ENCODE data around the gene ARHGEF2. TPM values are rescaled to one million over a fixed set of nuclear protein-coding genes. Genes with fewer than 3 reads are reported as not detected.

The ARHGEF2 gene
- total RNA-seq (108 TPM), polyA plus RNA-seq (10 to 100 TPM; 16.1 to 19.2 (median 16.3) TPM)

DNA sequence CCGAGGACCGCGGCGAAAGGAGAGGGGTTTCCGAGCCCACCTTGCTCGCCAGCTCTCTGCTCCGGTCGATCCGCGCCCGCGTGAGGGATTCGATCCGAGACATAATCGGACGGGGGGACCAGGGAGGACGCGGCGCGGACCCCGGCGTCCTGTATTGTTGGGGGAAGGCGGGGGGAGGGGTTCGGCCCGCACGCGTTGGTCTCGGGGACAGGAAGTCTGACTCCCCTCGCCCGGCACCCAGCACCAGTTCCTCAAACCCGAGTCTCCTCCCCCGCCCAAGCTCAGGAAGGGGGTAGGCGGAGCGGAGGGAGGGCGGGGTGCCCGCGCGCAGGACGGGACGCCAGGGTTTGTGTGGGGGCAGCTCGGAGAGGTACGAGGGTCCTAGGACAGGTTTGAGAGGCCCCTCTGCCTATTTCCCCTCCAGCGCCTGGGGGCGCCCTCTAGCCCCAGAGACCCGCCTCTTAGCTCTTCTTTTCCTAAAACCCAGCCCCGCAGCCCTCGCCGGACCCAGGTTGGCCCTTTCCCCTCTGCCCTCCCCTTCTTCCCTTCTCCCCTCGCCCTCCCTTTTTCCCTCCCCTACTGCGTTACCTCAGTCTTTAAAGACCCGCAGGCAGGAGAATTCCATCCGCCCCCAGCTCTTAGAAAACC lies at the start of gene ARHGEF2:
Gene ARHGEF2 (minus strand): TSS at position 223 of the 648 bp plus-strand sequence. CDS start 120 bp downstream, at position 103.
- Mint-ChIP-seq H3K27ac (peak within 1 kb of the TSS; percentile 95 to 98 (median 95)), H3K4me3 (peak within 1 kb of the TSS; percentile 92 to 100 (median 99)), H3K36me3 (peaks cover 15% of the 10 kb centered on the region), H3K27me3 (no peaks in the 10 kb centered on the region), H3K9me3 (peaks cover 0 to 1% (median 0%) of the 10 kb centered on the region in 7 donors), H3K4me1 (peaks cover 6 to 77% (median 51%) of the 10 kb centered on the region in 4 donors)
- Histone ChIP-seq H3K27ac (ENCODE audit: insufficient read depth, low read length, poor library complexity, severe bottlenecking) (peak within 1 kb of the TSS; percentile 86), H3K27me3 (ENCODE audit: control insufficient read depth, insufficient read depth, low read length) (no peaks in the 10 kb centered on the region), H3K36me3 (ENCODE audit: control insufficient read depth, insufficient read depth, low read length) (peaks cover 6% of the 10 kb centered on the region), H3K4me1 (ENCODE audit: control insufficient read depth, insufficient read depth, low read length, poor library complexity, severe bottlenecking) (peaks cover 82% of the 10 kb centered on the region), H3K9me3 (ENCODE audit: control insufficient read depth in 2 of 2, low read length in 2 of 2) (no peaks in the 10 kb centered on the region), H3K4me3 (ENCODE audit: low read depth, low read length) (peak within 1 kb of the TSS; percentile 92)
- DNase-seq (peak; percentile 70 to 90 (median 72)), ATAC-seq (ENCODE audit: low read depth in 2 of 2) (peak; percentile 62 to 67)

DNA sequence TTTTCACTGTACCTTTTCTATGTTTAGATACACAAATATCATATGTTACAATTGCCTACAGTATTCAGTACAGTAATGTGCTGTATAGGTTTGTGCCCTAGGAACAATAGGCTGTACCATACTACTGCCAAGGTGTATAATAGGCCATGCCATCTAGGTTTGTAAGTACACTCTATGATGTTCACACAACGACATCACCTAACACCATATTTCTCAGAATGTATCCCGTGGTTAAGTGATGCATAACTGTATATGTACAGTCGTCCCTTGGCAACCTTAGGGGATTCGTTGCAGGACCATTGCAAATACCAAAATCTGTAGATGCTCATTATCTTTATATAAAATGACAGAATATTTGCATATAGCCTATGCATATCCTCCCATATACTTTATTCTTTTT lies 48.2 kb upstream of the ARHGEF2 start:
- ATAC-seq (ENCODE audit: low read depth in 2 of 2) (no peak), DNase-seq (no peak)
- Mint-ChIP-seq H3K4me3 (no peak overlapping the region), H3K4me1 (peaks cover 0 to 10% (median 0%) of the 10 kb centered on the region in 4 donors), H3K27me3 (no peaks in the 10 kb centered on the region), H3K9me3 (no peaks in the 10 kb centered on the region), H3K36me3 (no peaks in the 10 kb centered on the region), H3K27ac (no peak overlapping the region)
- no peak overlapping the region for H3K27ac ChIP-seq (ENCODE audit: insufficient read depth, low read length, poor library complexity, severe bottlenecking)
- no peak overlapping the region for H3K4me3 ChIP-seq (ENCODE audit: low read depth, low read length)
- H3K9me3 ChIP-seq (ENCODE audit: control insufficient read depth in 2 of 2, low read length in 2 of 2), result no peaks in the 10 kb centered on the region
- no peaks in the 10 kb centered on the region for H3K4me1 ChIP-seq (ENCODE audit: control insufficient read depth, insufficient read depth, low read length, poor library complexity, severe bottlenecking)
- H3K36me3 ChIP-seq (ENCODE audit: control insufficient read depth, insufficient read depth, low read length), result no peaks in the 10 kb centered on the region
- H3K27me3 ChIP-seq (ENCODE audit: control insufficient read depth, insufficient read depth, low read length), result no peaks in the 10 kb centered on the region

DNA sequence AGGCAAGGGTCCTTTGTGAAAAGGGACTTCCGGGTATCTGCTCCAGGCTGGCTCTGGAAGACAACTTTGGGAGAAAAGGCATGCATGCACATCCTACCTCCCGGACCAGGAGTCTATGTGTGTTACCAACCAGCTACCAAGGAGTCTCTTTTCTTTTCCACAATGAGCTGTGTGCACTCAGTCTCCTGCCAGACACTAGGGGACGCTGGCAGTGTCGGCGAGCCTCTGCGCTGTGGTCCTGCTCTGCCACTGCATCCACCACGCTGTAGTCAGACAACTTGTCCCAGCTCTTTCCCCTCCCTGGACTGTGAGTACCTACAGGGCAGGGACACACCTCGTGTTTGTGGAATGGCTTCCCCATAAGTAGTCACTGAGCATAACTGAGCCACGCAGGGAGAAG lies 47.5 kb upstream of the ARHGEF2 start:
- Histone ChIP-seq H3K9me3 (ENCODE audit: control insufficient read depth in 2 of 2, low read length in 2 of 2) (no peaks in the 10 kb centered on the region), H3K4me1 (ENCODE audit: control insufficient read depth, insufficient read depth, low read length, poor library complexity, severe bottlenecking) (peaks cover 3% of the 10 kb centered on the region), H3K36me3 (ENCODE audit: control insufficient read depth, insufficient read depth, low read length) (no peaks in the 10 kb centered on the region), H3K4me3 (ENCODE audit: low read depth, low read length) (no peak overlapping the region), H3K27ac (ENCODE audit: insufficient read depth, low read length, poor library complexity, severe bottlenecking) (no peak overlapping the region), H3K27me3 (ENCODE audit: control insufficient read depth, insufficient read depth, low read length) (no peaks in the 10 kb centered on the region)
- H3K27ac Mint-ChIP-seq, result no peak overlapping the region
- ATAC-seq (ENCODE audit: low read depth in 2 of 2) (peak; percentile 54 to 72), DNase-seq (peak in 2 of 3 donors; percentile 12 to 44)
- H3K9me3 Mint-ChIP-seq, result no peaks in the 10 kb centered on the region
- H3K4me3 Mint-ChIP-seq, result no peak overlapping the region
- no peaks in the 10 kb centered on the region for H3K27me3 Mint-ChIP-seq
- no peaks in the 10 kb centered on the region for H3K36me3 Mint-ChIP-seq
- peaks cover 0 to 12% (median 3%) of the 10 kb centered on the region in 4 donors for H3K4me1 Mint-ChIP-seq

DNA sequence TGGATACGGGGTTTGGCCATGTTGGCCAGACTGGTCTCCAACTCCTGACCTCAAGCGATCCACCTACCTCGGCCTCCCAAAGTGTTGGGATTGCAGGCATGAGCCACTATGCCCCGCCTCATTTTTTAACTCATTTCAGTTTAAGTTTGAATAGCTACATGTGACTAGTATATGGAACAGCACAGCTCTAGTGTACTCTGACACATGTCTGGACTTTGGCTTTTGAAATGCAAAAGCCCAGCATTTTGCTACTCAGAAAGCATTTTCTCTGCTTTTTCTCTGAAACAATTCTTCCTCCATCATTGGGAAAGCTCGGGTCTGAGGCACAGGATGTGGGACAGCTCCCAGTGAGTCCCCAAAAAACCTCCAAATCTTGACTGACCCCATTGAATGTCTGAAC lies 46.5 kb upstream of the ARHGEF2 start:
- Histone ChIP-seq H3K27me3 (ENCODE audit: control insufficient read depth, insufficient read depth, low read length) (no peaks in the 10 kb centered on the region), H3K4me1 (ENCODE audit: control insufficient read depth, insufficient read depth, low read length, poor library complexity, severe bottlenecking) (peaks cover 10% of the 10 kb centered on the region), H3K4me3 (ENCODE audit: low read depth, low read length) (no peak overlapping the region), H3K36me3 (ENCODE audit: control insufficient read depth, insufficient read depth, low read length) (no peaks in the 10 kb centered on the region), H3K9me3 (ENCODE audit: control insufficient read depth in 2 of 2, low read length in 2 of 2) (no peaks in the 10 kb centered on the region), H3K27ac (ENCODE audit: insufficient read depth, low read length, poor library complexity, severe bottlenecking) (no peak overlapping the region)
- Mint-ChIP-seq H3K9me3 (no peaks in the 10 kb centered on the region), H3K27me3 (peaks cover 5% of the 10 kb centered on the region), H3K27ac (peak overlapping the region in 1 of 3 donors; percentile 15), H3K4me1 (peaks cover 4 to 21% (median 11%) of the 10 kb centered on the region in 4 donors), H3K36me3 (no peaks in the 10 kb centered on the region), H3K4me3 (no peak overlapping the region)
- DNase-seq, result no peak
- ATAC-seq (ENCODE audit: low read depth in 2 of 2), result no peak

DNA sequence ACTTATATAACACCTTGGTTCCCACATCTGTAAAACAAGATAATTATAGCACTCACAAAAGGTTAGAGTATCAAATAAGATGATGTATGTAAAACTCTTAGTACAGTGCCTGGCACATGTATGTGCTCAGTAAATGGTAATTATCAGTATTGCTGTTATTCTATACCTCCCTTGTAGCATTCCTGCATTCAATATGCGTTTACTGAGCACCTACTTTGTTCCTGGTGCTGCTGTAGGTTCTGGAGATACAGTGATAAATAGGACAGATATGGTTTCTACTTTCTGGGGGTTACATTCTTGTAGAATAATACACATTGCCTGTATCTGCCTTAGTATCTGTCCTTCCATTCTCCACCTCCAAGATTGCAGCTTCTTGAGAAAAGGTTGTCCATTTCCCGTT lies 43.6 kb upstream of the ARHGEF2 start:
- Mint-ChIP-seq H3K36me3 (peaks cover 9% of the 10 kb centered on the region), H3K4me1 (peaks cover 12 to 38% (median 20%) of the 10 kb centered on the region in 4 donors), H3K27me3 (peaks cover 5% of the 10 kb centered on the region), H3K27ac (peak overlapping the region in 1 of 3 donors; percentile 78), H3K4me3 (peak overlapping the region; percentile 59 to 78 (median 66)), H3K9me3 (no peaks in the 10 kb centered on the region)
- Histone ChIP-seq H3K36me3 (ENCODE audit: control insufficient read depth, insufficient read depth, low read length) (peaks cover 6% of the 10 kb centered on the region), H3K9me3 (ENCODE audit: control insufficient read depth in 2 of 2, low read length in 2 of 2) (no peaks in the 10 kb centered on the region), H3K27me3 (ENCODE audit: control insufficient read depth, insufficient read depth, low read length) (no peaks in the 10 kb centered on the region), H3K4me3 (ENCODE audit: low read depth, low read length) (no peak overlapping the region), H3K4me1 (ENCODE audit: control insufficient read depth, insufficient read depth, low read length, poor library complexity, severe bottlenecking) (peaks cover 14% of the 10 kb centered on the region), H3K27ac (ENCODE audit: insufficient read depth, low read length, poor library complexity, severe bottlenecking) (no peak overlapping the region)
- ATAC-seq (ENCODE audit: low read depth in 2 of 2) (no peak), DNase-seq (no peak)

DNA sequence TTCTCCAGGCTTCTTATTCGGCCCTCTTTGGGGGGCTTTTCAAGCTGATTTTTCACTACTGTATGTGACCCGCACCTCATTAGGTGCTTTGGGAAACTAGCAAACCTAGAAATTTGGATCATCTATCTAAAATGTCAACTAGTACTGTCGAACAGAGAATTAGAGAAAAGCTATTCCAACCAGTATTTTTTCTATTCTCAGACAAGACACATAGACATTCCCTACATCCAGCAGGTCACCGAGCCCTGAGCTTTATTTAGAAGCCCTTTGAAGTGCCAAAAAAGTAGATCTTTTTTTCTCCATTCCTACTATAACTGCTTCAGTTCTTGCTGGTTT lies 42.7 kb upstream of the ARHGEF2 start:
- Mint-ChIP-seq H3K27me3 (peaks cover 5% of the 10 kb centered on the region), H3K4me3 (peak overlapping the region; percentile 96 to 100 (median 99)), H3K9me3 (no peaks in the 10 kb centered on the region), H3K36me3 (peaks cover 16% of the 10 kb centered on the region), H3K4me1 (peaks cover 14 to 40% (median 22%) of the 10 kb centered on the region in 4 donors), H3K27ac (peak overlapping the region; percentile 96 to 99 (median 98))
- peak overlapping the region; percentile 81 for H3K4me3 ChIP-seq (ENCODE audit: low read depth, low read length)
- DNase-seq, result no peak
- H3K27ac ChIP-seq (ENCODE audit: insufficient read depth, low read length, poor library complexity, severe bottlenecking), result peak overlapping the region; percentile 76
- no peak for ATAC-seq (ENCODE audit: low read depth in 2 of 2)
- peaks cover 11% of the 10 kb centered on the region for H3K36me3 ChIP-seq (ENCODE audit: control insufficient read depth, insufficient read depth, low read length)
- no peaks in the 10 kb centered on the region for H3K9me3 ChIP-seq (ENCODE audit: control insufficient read depth in 2 of 2, low read length in 2 of 2)
- no peaks in the 10 kb centered on the region for H3K27me3 ChIP-seq (ENCODE audit: control insufficient read depth, insufficient read depth, low read length)
- H3K4me1 ChIP-seq (ENCODE audit: control insufficient read depth, insufficient read depth, low read length, poor library complexity, severe bottlenecking), result peaks cover 14% of the 10 kb centered on the region

DNA sequence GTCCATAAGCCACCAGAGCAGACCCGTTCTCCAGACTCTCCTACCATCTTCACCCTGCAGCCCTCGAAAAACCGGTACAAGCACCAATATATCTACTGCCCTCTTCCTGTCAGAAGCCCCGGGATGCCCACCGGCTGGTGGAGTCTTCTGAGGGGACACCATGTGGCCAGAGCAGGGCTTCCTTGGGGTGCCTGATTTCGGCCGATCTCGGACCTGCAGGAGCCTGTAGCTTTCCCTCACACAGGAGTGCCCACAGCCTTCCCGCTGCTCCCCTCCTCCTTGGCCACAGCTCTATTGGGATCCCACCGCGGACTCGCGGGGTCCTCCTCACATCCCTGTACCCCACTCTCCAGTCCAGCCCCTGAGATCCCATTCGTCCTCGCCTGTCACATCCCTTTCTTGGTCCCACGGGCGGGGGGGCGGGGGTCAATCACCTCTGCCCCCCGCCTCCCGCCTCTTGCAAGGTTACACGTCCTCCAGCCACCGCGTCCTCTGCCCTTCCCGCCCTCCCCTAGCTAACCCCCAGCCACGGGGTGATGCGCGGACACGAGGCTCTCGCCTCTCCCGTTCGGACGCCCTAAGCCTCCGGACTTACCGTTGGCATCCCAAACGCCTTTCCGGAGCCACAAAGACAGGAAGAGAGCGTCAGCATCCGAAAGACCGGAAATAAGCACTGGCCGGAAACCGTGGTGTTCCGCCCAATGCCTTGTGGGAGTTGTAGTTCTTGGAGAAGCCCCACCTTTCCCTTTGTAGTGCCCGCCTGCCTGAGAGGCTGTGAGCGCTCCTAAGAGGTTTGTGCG lies 42.1 kb upstream of the ARHGEF2 start, which contains the start of gene SSR2:
Gene SSR2 (minus strand): TSS at position 659 of the 800 bp plus-strand sequence. CDS start 784 bp downstream, outside the sequence.
- peak within 1 kb of the TSS; percentile 96 to 99 (median 98) for H3K27ac Mint-ChIP-seq
- peaks cover 5% of the 10 kb centered on the region for H3K27me3 Mint-ChIP-seq
- Histone ChIP-seq H3K36me3 (ENCODE audit: control insufficient read depth, insufficient read depth, low read length) (peaks cover 11% of the 10 kb centered on the region), H3K27ac (ENCODE audit: insufficient read depth, low read length, poor library complexity, severe bottlenecking) (peak within 1 kb of the TSS; percentile 76), H3K4me1 (ENCODE audit: control insufficient read depth, insufficient read depth, low read length, poor library complexity, severe bottlenecking) (peaks cover 14% of the 10 kb centered on the region), H3K9me3 (ENCODE audit: control insufficient read depth in 2 of 2, low read length in 2 of 2) (no peaks in the 10 kb centered on the region), H3K27me3 (ENCODE audit: control insufficient read depth, insufficient read depth, low read length) (no peaks in the 10 kb centered on the region), H3K4me3 (ENCODE audit: low read depth, low read length) (peak within 1 kb of the TSS; percentile 86)
- peak; percentile 99 for ATAC-seq (ENCODE audit: low read depth in 2 of 2)
- H3K4me1 Mint-ChIP-seq, result peaks cover 14 to 36% (median 22%) of the 10 kb centered on the region in 4 donors
- H3K36me3 Mint-ChIP-seq, result peaks cover 16% of the 10 kb centered on the region
- H3K4me3 Mint-ChIP-seq, result peak within 1 kb of the TSS; percentile 96 to 100 (median 99)
- no peaks in the 10 kb centered on the region for H3K9me3 Mint-ChIP-seq
- peak; percentile 84 to 94 (median 87) for DNase-seq

Data from CD4-positive, CD25-positive, alpha-beta regulatory T cell (primary cell).